NCI-H69 (cell line): ENCODE measurements around the gene ST14.
A peak's percentile ranks its signal among the peaks of the same experiment; 100 is the strongest.
"Not testable (repeated sequence)": the region's sequence is repeated elsewhere in the genome, so short reads cannot be mapped to it uniquely, and the experiment has no call there.

Experiments used
- DNase-seq: peaks from one replicate; lab custom pipeline; 2025; lab: John Stamatoyannopoulos, UW

The ST14 gene

GRCh38 chr11:130188047-130188446 lies 28.5 kb downstream of the ST14 start:
- DNase-seq: no peak

DNA sequence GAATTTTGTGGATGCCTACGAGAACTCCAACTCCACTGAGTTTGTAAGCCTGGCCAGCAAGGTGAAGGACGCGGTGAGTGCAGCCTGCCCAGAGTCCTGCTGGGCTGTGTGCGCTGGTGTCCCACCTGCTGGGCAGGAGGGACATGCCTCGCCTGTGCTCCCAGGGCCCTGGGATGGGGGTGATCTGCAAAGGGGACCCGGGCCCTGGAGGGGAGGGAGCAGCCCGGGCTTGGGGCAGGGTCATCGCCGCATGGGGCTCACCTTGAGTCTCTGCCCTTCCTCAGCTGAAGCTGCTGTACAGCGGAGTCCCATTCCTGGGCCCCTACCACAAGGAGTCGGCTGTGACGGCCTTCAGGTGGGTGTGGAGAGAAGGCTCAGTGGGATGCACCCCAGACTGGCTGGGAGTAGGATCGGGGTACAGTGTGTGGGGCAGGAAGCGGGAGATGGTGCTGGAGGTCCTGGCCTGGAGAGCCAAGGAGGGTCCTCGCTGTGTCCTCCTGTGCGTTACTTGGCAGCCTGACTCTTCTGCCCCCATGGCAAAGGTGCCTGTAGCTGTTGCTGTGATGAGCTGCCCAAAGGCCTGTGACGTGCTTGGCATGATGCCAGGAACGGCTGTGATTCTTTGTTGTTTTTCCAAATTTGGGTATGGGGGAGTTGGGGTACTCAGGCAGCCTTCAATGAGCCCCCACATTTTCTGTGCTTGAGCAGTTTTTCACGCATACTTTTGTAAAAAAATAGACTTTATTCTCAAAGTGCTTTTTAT lies 29.2 kb downstream of the ST14 start:
- peak; percentile 34 for DNase-seq

GRCh38 chr11:130189492-130190210 lies 30.1 kb downstream of the ST14 start:
- no peak for DNase-seq

DNA sequence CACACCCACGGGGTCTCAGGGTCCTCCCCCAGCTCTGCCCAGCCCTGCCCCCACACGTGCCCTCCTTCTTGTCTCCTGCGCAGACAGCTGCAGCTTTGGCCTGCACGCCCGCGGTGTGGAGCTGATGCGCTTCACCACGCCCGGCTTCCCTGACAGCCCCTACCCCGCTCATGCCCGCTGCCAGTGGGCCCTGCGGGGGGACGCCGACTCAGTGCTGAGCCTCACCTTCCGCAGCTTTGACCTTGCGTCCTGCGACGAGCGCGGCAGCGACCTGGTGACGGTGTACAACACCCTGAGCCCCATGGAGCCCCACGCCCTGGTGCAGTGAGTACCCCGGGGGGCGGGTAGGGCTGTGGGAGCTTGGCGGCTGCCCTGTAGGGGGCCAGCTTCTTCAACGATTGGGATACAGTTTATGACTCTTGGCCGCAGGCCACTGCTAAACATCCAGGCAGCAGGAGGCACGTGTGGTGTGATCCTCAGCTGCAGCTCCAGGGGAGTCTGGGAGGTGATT lies 30.8 kb downstream of the ST14 start:
- peak; percentile 93 for DNase-seq

GRCh38 chr11:130191896-130192295 lies 32.3 kb downstream of the ST14 start:
- DNase-seq: no peak

- DNase-seq: no peak
Observed at GRCh38 chr11:130192845-130193267, 33.3 kb downstream of the ST14 start.

DNA sequence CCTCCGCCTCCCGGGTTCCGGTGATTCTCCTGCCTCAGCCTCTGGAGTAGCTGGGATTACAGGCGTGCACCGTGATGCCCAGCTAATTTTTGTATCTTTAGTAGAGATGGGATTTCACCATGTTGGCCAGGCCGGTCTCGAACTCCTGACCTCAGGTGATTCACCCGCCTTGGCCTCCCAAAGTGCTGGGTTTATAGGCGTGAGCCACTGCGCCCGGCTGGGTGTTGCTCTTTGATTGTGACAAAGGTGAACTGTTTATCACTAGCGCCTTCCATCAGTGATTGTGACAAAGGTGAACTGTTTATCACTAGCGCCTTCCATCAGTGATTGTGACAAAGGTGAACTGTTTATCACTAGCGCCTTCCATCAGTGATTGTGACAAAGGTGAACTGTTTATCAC lies 34.0 kb downstream of the ST14 start:
- not testable (repeated sequence) for DNase-seq

- DNase-seq: no peak
Observed at GRCh38 chr11:130194241-130195023, 34.9 kb downstream of the ST14 start.

DNA sequence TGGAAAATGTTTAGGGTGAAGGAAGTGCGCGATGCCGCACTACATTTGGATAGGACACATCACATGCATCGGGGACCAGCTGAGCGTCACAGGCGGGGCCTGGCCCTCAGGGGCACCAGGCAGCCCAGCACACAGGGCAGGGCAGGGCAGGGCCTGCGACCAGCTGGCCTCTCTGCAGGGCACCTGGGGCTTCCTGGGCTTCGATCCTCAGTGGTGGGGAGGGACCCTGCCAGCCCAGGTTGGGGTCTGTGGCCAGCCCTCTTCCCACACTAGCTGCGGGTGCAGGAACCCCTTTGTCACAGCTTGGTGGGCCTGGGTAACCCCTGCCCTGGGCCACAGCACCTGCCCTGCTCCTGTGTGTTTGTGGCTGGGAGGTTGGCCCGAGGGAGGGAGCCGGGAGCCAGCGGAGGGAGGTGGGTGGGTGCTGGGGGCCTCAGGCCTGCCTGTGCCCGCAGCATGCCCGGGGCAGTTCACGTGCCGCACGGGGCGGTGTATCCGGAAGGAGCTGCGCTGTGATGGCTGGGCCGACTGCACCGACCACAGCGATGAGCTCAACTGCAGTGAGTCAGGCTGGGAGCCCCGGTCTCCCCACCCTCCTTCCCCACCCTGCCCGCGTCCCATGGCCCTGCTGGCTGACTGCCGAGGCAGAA lies 37.9 kb downstream of the ST14 start:
- DNase-seq: no peak

- no peak for DNase-seq
Observed at GRCh38 chr11:130198292-130198691, 38.7 kb downstream of the ST14 start.

- DNase-seq: no peak
Observed at GRCh38 chr11:130198964-130199363, 39.4 kb downstream of the ST14 start.

DNA sequence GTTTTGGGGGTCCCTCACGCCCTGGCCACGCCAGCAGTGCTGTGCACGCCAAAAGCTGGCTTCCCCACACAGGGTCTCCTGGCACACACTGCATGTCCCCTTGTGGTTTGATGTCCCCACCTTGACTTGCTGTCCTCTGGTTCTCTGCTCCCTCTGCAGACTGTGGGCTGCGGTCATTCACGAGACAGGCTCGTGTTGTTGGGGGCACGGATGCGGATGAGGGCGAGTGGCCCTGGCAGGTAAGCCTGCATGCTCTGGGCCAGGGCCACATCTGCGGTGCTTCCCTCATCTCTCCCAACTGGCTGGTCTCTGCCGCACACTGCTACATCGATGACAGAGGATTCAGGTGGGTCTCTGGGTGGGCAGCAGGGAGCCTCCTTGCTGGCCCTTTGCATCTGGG lies 40.2 kb downstream of the ST14 start:
- no peak for DNase-seq

GRCh38 chr11:130201026-130201425 lies 41.4 kb downstream of the ST14 start:
- DNase-seq: no peak

- DNase-seq: no peak
Observed at GRCh38 chr11:130202009-130202817, 42.6 kb downstream of the ST14 start.

DNA sequence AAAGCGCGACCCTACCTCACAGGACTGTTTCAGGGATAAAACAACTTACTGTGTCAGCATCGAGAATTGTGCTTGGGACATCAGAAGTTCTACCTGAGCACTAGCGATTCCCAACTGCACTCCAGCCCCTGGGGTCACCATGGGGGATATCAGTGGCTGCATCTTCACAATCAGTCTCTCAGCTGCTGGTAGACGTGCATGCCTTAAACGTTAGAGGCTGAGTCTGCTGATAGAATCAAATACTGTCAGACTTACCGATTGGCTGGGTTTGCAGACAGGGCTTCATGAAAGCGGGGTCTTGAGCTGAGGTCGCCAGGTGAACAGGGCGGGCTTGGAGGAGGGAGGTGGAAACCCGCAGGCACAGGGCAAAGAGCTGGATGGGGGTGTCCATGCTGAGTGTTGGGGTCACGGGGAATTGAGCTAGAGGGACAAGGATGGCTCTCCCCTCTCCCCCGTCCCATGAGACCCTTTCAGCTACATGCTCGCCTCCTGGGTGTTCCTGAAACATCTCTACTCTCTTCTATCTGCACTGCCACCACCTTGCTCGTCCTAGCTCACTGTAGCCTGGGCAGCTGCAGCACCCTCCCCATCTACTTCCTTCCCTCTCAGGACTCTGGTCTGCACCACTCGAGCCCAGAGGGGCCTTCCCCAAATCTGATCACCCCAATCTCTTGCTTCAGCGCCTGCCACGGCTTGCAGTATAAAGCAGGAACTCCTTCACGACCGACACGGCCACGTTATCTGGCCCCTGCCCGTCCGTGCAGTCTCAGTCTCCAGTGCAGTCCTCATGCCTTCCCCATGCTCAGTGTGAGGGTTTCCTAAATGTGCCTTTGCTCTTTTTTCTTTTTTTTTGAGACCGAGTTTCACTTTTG lies 43.5 kb downstream of the ST14 start:
- no peak for DNase-seq

DNA sequence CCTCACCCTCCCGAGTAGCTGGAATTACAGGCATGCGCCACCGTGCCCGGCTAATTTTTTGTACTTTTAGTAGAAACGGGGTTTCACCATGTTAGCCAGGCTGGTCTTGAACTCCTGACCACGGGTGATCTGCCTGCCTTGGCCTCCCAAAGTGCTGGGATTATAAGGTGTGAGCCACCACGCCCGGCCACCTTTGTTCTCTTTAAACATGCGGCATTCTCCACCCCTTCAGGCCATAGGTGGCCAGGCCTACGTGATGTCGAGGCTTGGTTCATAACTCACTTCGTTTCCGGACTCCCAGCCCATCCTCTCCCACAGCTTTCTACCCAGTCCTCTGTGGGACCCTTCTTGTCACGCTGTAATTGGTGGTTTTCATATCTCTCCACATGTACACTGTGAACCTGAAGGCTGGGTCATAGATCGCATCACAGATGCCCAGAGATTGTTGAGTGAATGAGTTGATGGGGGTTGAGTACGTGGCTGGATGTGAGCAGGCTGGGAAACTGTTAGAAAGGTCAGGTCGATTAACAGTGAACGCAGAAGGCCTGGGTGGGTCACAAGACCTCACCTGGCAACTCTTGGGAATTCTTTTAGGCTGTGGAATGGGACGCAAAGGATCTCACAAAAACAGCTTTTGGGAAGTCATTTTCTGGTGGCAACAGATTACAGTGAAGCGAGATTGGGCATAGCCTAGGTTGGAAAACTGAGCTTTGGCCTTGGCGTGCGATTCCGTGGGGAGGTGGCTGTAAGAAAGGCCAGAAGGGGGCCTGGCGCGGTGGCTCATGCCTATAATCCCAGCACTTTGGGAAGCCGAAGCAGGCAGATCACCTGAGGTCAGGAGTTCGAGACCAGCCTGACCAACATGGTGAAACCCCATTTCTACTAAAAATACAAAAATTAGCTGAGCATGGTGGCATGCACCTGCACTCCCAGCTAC lies 44.5 kb downstream of the ST14 start:
- no peak for DNase-seq

GRCh38 chr11:130204703-130205095 lies 45.1 kb downstream of the ST14 start:
- no peak for DNase-seq

- no peak for DNase-seq
Observed at GRCh38 chr11:130206141-130206540, 46.6 kb downstream of the ST14 start.
